IMR-90 (cell line): ENCODE results near the gene VWA8. TPM values are rescaled to one million over a fixed set of nuclear protein-coding genes. Genes with fewer than 3 reads are reported as not detected.
"Not testable (repeated sequence)": the region's sequence is repeated elsewhere in the genome, so short reads cannot be mapped to it uniquely, and the experiment has no call there.

ENCODE experiments used
- ATAC-seq: fragments of 200-7000 bp; cut with Tn5 transposase; 2 replicates; pipeline ENCODE4 v1.9.1; 2020; ENCODE audit warnings: low read depth, mild to moderate bottlenecking, moderate library complexity
- BruUV-seq: library from RNA; stranded (reverse); fragments of 400-500 nt; replicated peaks from 2 replicates; lab custom pipeline; 2021; lab: Mats Ljungman, UMichigan
- CTCF ChIA-PET: fragments of 300-600 bp; formaldehyde crosslinking; extraction: SDS; loops from one replicate; lab custom pipeline; 2021; ENCODE audit warnings: antibody characterized with exemption; lab: Yijun Ruan, JAX
- POLR2A ChIA-PET: fragments of 300-600 bp; sonication (Branson Sonifier 250); formaldehyde crosslinking; loops from one replicate; lab custom pipeline; 2022; ENCODE audit warnings: antibody characterized with exemption; ENCODE audit not compliant: unreplicated experiment; lab: Charles Lee
- DNase-seq: peaks from one replicate; pipeline ENCODE4 v3.0.0; 2013
- H2AFZ ChIP-seq: replicated peaks from 2 replicates; pipeline ENCODE3; 2013; ENCODE audit warnings: low read length, mild to moderate bottlenecking; ENCODE audit not compliant: poor library complexity
- H2AK5ac ChIP-seq: 2 replicates; pipeline ENCODE4 v1.6.1; 2013; ENCODE audit warnings: low read depth, low read length, inconsistent platforms
- H2AK9ac ChIP-seq: replicated peaks from 2 replicates; pipeline ENCODE3; 2013; ENCODE audit warnings: mild to moderate bottlenecking, low read depth, low read length, moderate library complexity; ENCODE audit not compliant: poor library complexity
- H2BK120ac ChIP-seq: 2 replicates; pipeline ENCODE4 v1.6.1; 2013; ENCODE audit warnings: low read depth, low read length, inconsistent platforms
- H2BK15ac ChIP-seq: 3 replicates; pipeline ENCODE4 v1.6.1; 2013; ENCODE audit warnings: low read depth, low read length, inconsistent platforms
- H2BK20ac ChIP-seq: 2 replicates; pipeline ENCODE4 v1.6.1; 2013; ENCODE audit warnings: low read depth, mild to moderate bottlenecking, inconsistent platforms, low read length, moderate library complexity
- H2BK5ac ChIP-seq: 2 replicates; pipeline ENCODE4 v1.6.1; 2013; ENCODE audit warnings: mild to moderate bottlenecking, low read depth, low read length, inconsistent platforms; ENCODE audit not compliant: poor library complexity, severe bottlenecking
- H3K14ac ChIP-seq: replicated peaks from 2 replicates; pipeline ENCODE4 v1.6.1; 2013; ENCODE audit warnings: low read depth, low read length, inconsistent platforms
- H3K18ac ChIP-seq: 2 replicates; pipeline ENCODE4 v1.6.1; 2013; ENCODE audit warnings: low read depth, low read length, control low read depth
- H3K23ac ChIP-seq: 2 replicates; pipeline ENCODE4 v1.6.1; 2013; ENCODE audit warnings: low read depth, low read length, inconsistent platforms
- H3K27ac ChIP-seq: 2 replicates; pipeline ENCODE4 v1.5.1; 2013; ENCODE audit warnings: mild to moderate bottlenecking, control low read depth, low read length; ENCODE audit not compliant: insufficient read depth
- H3K27me3 ChIP-seq: 2 replicates; pipeline ENCODE4 v1.6.1; 2013; ENCODE audit warnings: low read length; ENCODE audit not compliant: control insufficient read depth, insufficient read depth
- H3K36me3 ChIP-seq: 2 replicates; pipeline ENCODE4 v1.6.1; 2013; ENCODE audit warnings: low read length, mixed read lengths; ENCODE audit not compliant: control insufficient read depth, insufficient read depth
- H3K4ac ChIP-seq: 2 replicates; pipeline ENCODE4 v1.6.1; 2013; ENCODE audit warnings: low read depth, low read length, inconsistent platforms
- H3K4me1 ChIP-seq: 2 replicates; pipeline ENCODE4 v1.6.1; 2013; ENCODE audit warnings: low read length, mixed read lengths; ENCODE audit not compliant: control insufficient read depth, insufficient read depth
- H3K4me2 ChIP-seq: 2 replicates; pipeline ENCODE4 v1.6.1; 2013; ENCODE audit warnings: low read depth, mild to moderate bottlenecking, control low read depth, low read length, moderate library complexity
- H3K4me3 ChIP-seq: 2 replicates; pipeline ENCODE4 v1.5.1; 2013; ENCODE audit warnings: low read depth, mild to moderate bottlenecking, control low read depth, low read length, moderate library complexity; ENCODE audit not compliant: insufficient read depth
- H3K56ac ChIP-seq: 2 replicates; pipeline ENCODE4 v1.6.1; 2013; ENCODE audit warnings: low read length, inconsistent platforms; ENCODE audit not compliant: insufficient read depth; ENCODE audit errors: extremely low read depth
- H3K79me1 ChIP-seq, 2 experiments: 2 replicates each; pipeline ENCODE4 v1.6.1; 2013; ENCODE audit warnings: low read length in 2 of 2, inconsistent platforms in 1 of 2, low read depth in 1 of 2
- H3K9ac ChIP-seq: 2 replicates; pipeline ENCODE4 v1.6.1; 2013; ENCODE audit warnings: low read depth, low read length, control low read depth
- H3K9me1 ChIP-seq: 2 replicates; pipeline ENCODE4 v1.6.1; 2013; ENCODE audit warnings: low read length, inconsistent platforms; ENCODE audit not compliant: insufficient read depth
- H3K9me3 ChIP-seq: 2 replicates; pipeline ENCODE4 v1.6.1; 2013; ENCODE audit warnings: low read length; ENCODE audit not compliant: control insufficient read depth, insufficient read depth
- H4K20me1 ChIP-seq: 2 replicates; pipeline ENCODE4 v1.6.1; 2013; ENCODE audit warnings: low read length, inconsistent platforms; ENCODE audit not compliant: insufficient read depth
- H4K5ac ChIP-seq: 2 replicates; pipeline ENCODE4 v1.6.1; 2013; ENCODE audit warnings: mild to moderate bottlenecking, low read depth, low read length, control low read depth
- H4K8ac ChIP-seq, 2 experiments: 2 replicates each; pipeline ENCODE4 v1.6.1; 2013; ENCODE audit warnings: low read depth in 2 of 2, low read length in 2 of 2, control low read depth in 1 of 2, inconsistent platforms in 1 of 2
- H4K91ac ChIP-seq: 2 replicates; pipeline ENCODE4 v1.6.1; 2013; ENCODE audit warnings: low read depth, low read length, inconsistent platforms; ENCODE audit not compliant: insufficient read depth
- BHLHE40 ChIP-seq: fragments of 150-350 bp; IDR thresholded peaks from 2 replicates; pipeline ENCODE4 v1.6.1; 2016; ENCODE audit warnings: mild to moderate bottlenecking, low read depth, low read length
- CEBPB ChIP-seq: IDR thresholded peaks from 2 replicates; pipeline ENCODE4 v1.6.1; 2012; ENCODE audit warnings: low read depth, low read length, improper control_type of control experiment
- FOS ChIP-seq: fragments of 150-350 bp; IDR thresholded peaks from 2 replicates; pipeline ENCODE4 v1.6.1; 2016; ENCODE audit warnings: low read depth, low read length
- MAFK ChIP-seq: IDR thresholded peaks from 2 replicates; pipeline ENCODE4 v1.6.1; 2012; ENCODE audit warnings: low read depth, low read length, improper control_type of control experiment
- NFE2L2 ChIP-seq: fragments of 150-350 bp; IDR thresholded peaks from 2 replicates; pipeline ENCODE4 v1.6.1; 2016; ENCODE audit warnings: low read depth, mild to moderate bottlenecking, low read length
- POLR2A ChIP-seq: IDR thresholded peaks from 2 replicates; pipeline ENCODE4 v1.6.1; 2012; ENCODE audit warnings: mild to moderate bottlenecking, low read depth, low read length
- SMC3 ChIP-seq: fragments of 150-350 bp; IDR thresholded peaks from 2 replicates; pipeline ENCODE4 v1.6.1; 2016; ENCODE audit warnings: low read depth, mild to moderate bottlenecking, antibody characterized with exemption, low read length, moderate library complexity
- WGBS, 2 experiments: methylation state at CpG; one replicate each; pipeline versions ENCODE4 v1.1.5 to v1.1.7; 2013; ENCODE audit warnings: missing lambda C conversion rate in 2 of 2; ENCODE audit not compliant: insufficient read length in 1 of 2; ENCODE audit errors: extremely low coverage in 2 of 2; 5-methylcytosine and 5-hydroxymethylcytosine counted together
- dilution Hi-C: fragments of 300-500 bp; cut with HindIII; formaldehyde crosslinking; loops from one replicate; pipeline ENCODE4 v1.14.3; 2018; ENCODE audit warnings: low sequenced_read_pairs; ENCODE audit not compliant: unreplicated experiment
- in situ Hi-C: fragments of 300-500 bp; cut with MboI; formaldehyde crosslinking; loops from 3 replicates; pipeline ENCODE4 v1.14.3; 2019; ENCODE audit warnings: low sequenced_read_pairs, inconsistent platforms, mixed read lengths
- intact Hi-C: fragments of 100-400 bp; cut with micrococcal nuclease; formaldehyde crosslinking; loops from 2 replicates; pipeline ENCODE4 v1.10.0; 2022
- polyA plus RNA-seq, 3 experiments: library from polyadenylated mRNA; depleted of rRNA; stranded (reverse); fragments of >200 nt; gene quantifications; 2 replicates each; pipeline ENCODE4 v1.2.3, GENCODE V29; 2012; ENCODE audit warnings: low replicate concordance in 1 of 3
- total RNA-seq: library from RNA; depleted of rRNA; stranded (reverse); fragments of >200 nt; gene quantifications from 2 replicates; pipeline ENCODE4 v1.2.3, GENCODE V29; 2012

VWA8 gene
- total and polyA plus RNA-seq, 2 of the 4 experiments (the other 2 are of a cell fraction): 5.9 to 18.3 TPM

- TF ChIP-seq SMC3 (no peak), BHLHE40 (0 out of 2 replicates have a peak, but pooled peaks have one; percentile 22), NFE2L2 (no peak), FOS (peak; percentile 54; the same call in 1 of the 2 replicates), CEBPB (no peak), MAFK (no peak), POLR2A (no peak)
- Histone ChIP-seq H3K9me3 (no peaks in the 10 kb centered on the region), H2AFZ (no peak overlapping the region), H3K27ac (no peak overlapping the region), H4K20me1 (no peaks in the 10 kb centered on the region), H3K18ac (no peak overlapping the region), H4K5ac (no peak overlapping the region), H2BK5ac (no peak overlapping the region), H2BK20ac (no peak overlapping the region), H3K4me2 (peak overlapping the region; percentile 15; the same call in 1 of the 2 replicates), H3K4me3 (no peak overlapping the region), H2AK9ac (no peak overlapping the region), H3K4ac (no peak overlapping the region), H2AK5ac (no peak overlapping the region; the same call in 1 of the 2 replicates), H4K91ac (no peak overlapping the region), H3K36me3 (no peaks in the 10 kb centered on the region), H2BK120ac (no peak overlapping the region), H3K23ac (no peak overlapping the region), H3K79me1 (no peaks in the 10 kb centered on the region; a peak in 1 of 4 replicates), H3K27me3 (no peaks in the 10 kb centered on the region), H4K8ac (no peak overlapping the region), H3K56ac (no peak overlapping the region), H3K14ac (no peak overlapping the region), H3K9ac (no peak overlapping the region), H2BK15ac (no peak overlapping the region), H3K4me1 (peaks cover 2% of the 10 kb centered on the region; the same call in 1 of the 2 replicates), H3K9me1 (no peaks in the 10 kb centered on the region; the same call in 1 of the 2 replicates)
- in situ Hi-C loops (no loop called here), intact Hi-C loops (no loop called here), dilution Hi-C loops (no loop called here)
- CTCF ChIA-PET: no interaction called here
- POLR2A ChIA-PET: no interaction called here
- DNase-seq (peak; percentile 79), ATAC-seq (peak; percentile 82)
- WGBS, 2 experiments: no CpG with 5 or more reads among the region's 2 CpGs
- no TSS peak for BruUV-seq
These were observed 214.7 kb downstream of the VWA8 start for GRCh38 chr13:41746259-41746658.

- H3K36me3 ChIP-seq, ATAC-seq, H3K9me1 ChIP-seq, H2AK9ac ChIP-seq, H3K23ac ChIP-seq, dilution Hi-C loops, H4K8ac ChIP-seq, H4K5ac ChIP-seq, H2AFZ ChIP-seq, H3K4me1 ChIP-seq, intact Hi-C loops, BruUV-seq, H3K9me3 ChIP-seq, H3K14ac ChIP-seq, H3K9ac ChIP-seq, H3K27me3 ChIP-seq, H3K79me1 ChIP-seq, in situ Hi-C loops, H2BK120ac ChIP-seq, H4K91ac ChIP-seq, H4K20me1 ChIP-seq, H3K4me3 ChIP-seq, H3K27ac ChIP-seq, H2BK5ac ChIP-seq, H3K4me2 ChIP-seq, H3K4ac ChIP-seq, DNase-seq, H2AK5ac ChIP-seq, H3K56ac ChIP-seq, CTCF ChIA-PET, H2BK20ac ChIP-seq, POLR2A ChIA-PET, H3K18ac ChIP-seq, H2BK15ac ChIP-seq: not testable (repeated sequence)
- WGBS, 2 experiments: 100% methylated on average over 2 of the region's 3 CpGs; no CpG with 5 or more reads in 1 of the 2 experiments
These were observed 215.4 kb downstream of the VWA8 start for GRCh38 chr13:41745496-41745895.
